Ovary (tissue), 9 donors: ENCODE data around the gene PEX7. TPM values are rescaled to one million over a fixed set of nuclear protein-coding genes. Genes with fewer than 3 reads are reported as not detected.

Experiments used
- DNase-seq, 5 donors: peaks; one replicate each; pipeline ENCODE4 v3.0.0-alpha.2; 2019 to 2020
- H3K27ac ChIP-seq, 2 donors: fragments of 200-600 bp; one replicate each; pipeline versions ENCODE4 v1.5.1 to v1.8.0; 2019 to 2022
- H3K27me3 ChIP-seq: fragments of 200-600 bp; one replicate; pipeline ENCODE4 v1.8.0; 2022
- H3K36me3 ChIP-seq: fragments of 200-600 bp; sonication (generic); one replicate; pipeline ENCODE4 v1.5.1; 2019
- H3K4me1 ChIP-seq: one replicate; pipeline ENCODE4 v1.8.1; 2013; ENCODE audit warnings: mild to moderate bottlenecking, moderate library complexity; ENCODE audit not compliant: insufficient read depth
- H3K4me3 ChIP-seq: fragments of 200-600 bp; sonication (generic); one replicate; pipeline ENCODE4 v1.5.1; 2017
- H3K9me3 ChIP-seq, 2 donors: fragments of 200-600 bp in 1 of 2; sonication (generic) in 1 of 2; one replicate each; pipeline versions ENCODE4 v1.5.1 to v1.8.1; 2013 to 2019; ENCODE audit warnings: mild to moderate bottlenecking in 1 of 2, moderate library complexity in 1 of 2
- EP300 ChIP-seq: sonication (generic); formaldehyde crosslinking; IDR thresholded peaks from one replicate; pipeline ENCODE4 v1.6.1; 2017; ENCODE audit warnings: antibody characterized with exemption
- POLR2A ChIP-seq: fragments of 450-650 bp; IDR thresholded peaks from one replicate; pipeline ENCODE4 v1.6.1; 2017; ENCODE audit warnings: antibody characterized with exemption, mild to moderate bottlenecking, moderate library complexity
- WGBS, 3 donors: extraction: QIAGEN DNeasy Blood & Tissue Kit in 1 of 3; methylation state at CpG; one replicate each; pipeline versions ENCODE4 v1.1.5 to v1.1.7; 2013 to 2017; 5-methylcytosine and 5-hydroxymethylcytosine counted together
- intact Hi-C, 4 donors: fragments of 100-400 bp; cut with DNase I; formaldehyde crosslinking; loops; one replicate each; pipeline versions ENCODE4 v1.11.0 to v1.15.1; 2022 to 2023
- polyA plus RNA-seq, 2 donors: library from polyadenylated mRNA; stranded (reverse); fragments of 200-250 nt in 1 of 2; fragments of 350-450 nt in 1 of 2; fragmentation: Illumina TruSeq in 1 of 2; extraction: RNeasy Lipid Tissue Mini Kit (QIAGEN cat#74804) in 1 of 2; gene quantifications; one replicate each; pipeline ENCODE4 v1.2.3, GENCODE V29; 2013 to 2014
- total RNA-seq, 7 donors: library from RNA; depleted of rRNA in 2 of 7; stranded (reverse); fragments of >200 nt in 2 of 7; fragmentation: NEBNext Ultra II Directional in 3 of 7; extraction: Animal tissue kit (Norgen Biotek cat#: 25700) in 3 of 7; gene quantifications; one replicate each; pipeline versions ENCODE4 v1.1.0 to v1.2.4, GENCODE V29; 2016 to 2023
- TF ChIP-seq, protein P1 (sequence below), 3 donors: fragments of 450-650 bp in 2 of 3; fragments of 200-600 bp in 1 of 3; IDR thresholded peaks; one replicate each; pipeline versions ENCODE4 v1.5.1 to v1.8.0; 2016 to 2022; ENCODE audit warnings: antibody characterized with exemption in 3 of 3, mild to moderate bottlenecking in 1 of 3
- donor health status: DM: no; HTN: no; CAD: no; lungs with moderate emphysema.
- donor health status: DM: no; HTN: no; CAD: no.
- donor health status: Bipolar disorder and iron deficiency.
- donor health status: DM: yes; HTN: yes; CAD: no.
- donor health status: DM: no; HTN: no; CAD: no.
- donor health status: DM: yes; HTN: yes; CAD: no.

Gene PEX7
- total and polyA plus RNA-seq, 9 donors, result 5.7 to 13.8 (median 7.2) TPM

DNA sequence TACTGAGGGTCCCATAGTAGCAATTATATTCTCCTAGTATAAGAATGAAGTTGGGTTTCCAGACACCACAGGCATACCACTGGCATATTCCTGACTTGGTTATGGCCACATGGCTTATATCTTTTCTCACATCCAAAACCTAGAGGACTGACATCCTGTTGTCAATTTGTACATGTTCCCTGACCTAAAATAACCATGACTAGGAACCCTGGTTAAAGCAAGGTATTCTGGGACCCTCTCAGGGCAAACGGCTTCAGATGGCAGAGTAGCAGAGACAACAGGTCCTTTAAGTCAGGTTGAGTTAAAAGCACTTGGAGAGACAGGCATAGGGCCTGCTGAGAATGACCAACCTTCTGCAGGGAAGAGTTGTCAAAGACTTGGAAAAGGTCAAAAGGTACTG lies 42.7 kb upstream of the PEX7 start:
- 74 to 86% (median 82%) methylated on average over 1 of the region's 1 CpG for WGBS, 3 donors
- intact Hi-C loops, result no loop called here
- peaks cover 23% of the 10 kb centered on the region for H3K4me1 ChIP-seq

DNA sequence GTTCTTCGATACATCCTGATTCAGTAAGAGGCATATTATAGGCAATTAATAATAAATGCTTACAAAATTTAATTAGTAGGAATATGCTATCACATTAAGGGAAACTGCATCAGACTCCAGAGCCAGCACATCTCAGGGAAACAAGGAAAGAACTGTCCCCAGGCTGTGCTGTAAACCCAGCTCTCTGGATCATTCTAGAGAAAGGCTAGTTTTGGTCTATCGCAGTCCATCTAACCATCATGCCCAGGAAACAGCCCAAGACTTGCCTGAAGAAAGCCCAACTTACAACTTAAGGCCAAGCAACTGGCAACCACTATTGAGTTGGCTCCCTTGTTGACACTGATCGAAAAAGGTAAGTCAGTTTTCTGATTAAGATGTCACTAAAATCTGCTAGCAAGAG lies 41.4 kb upstream of the PEX7 start:
- Histone ChIP-seq H3K4me3 (no peak overlapping the region), H3K9me3 (no peaks in the 10 kb centered on the region), H3K27me3 (no peaks in the 10 kb centered on the region), H3K4me1 (peaks cover 30% of the 10 kb centered on the region), H3K36me3 (no peaks in the 10 kb centered on the region), H3K27ac (no peak overlapping the region)
- TF ChIP-seq, protein P1, sequence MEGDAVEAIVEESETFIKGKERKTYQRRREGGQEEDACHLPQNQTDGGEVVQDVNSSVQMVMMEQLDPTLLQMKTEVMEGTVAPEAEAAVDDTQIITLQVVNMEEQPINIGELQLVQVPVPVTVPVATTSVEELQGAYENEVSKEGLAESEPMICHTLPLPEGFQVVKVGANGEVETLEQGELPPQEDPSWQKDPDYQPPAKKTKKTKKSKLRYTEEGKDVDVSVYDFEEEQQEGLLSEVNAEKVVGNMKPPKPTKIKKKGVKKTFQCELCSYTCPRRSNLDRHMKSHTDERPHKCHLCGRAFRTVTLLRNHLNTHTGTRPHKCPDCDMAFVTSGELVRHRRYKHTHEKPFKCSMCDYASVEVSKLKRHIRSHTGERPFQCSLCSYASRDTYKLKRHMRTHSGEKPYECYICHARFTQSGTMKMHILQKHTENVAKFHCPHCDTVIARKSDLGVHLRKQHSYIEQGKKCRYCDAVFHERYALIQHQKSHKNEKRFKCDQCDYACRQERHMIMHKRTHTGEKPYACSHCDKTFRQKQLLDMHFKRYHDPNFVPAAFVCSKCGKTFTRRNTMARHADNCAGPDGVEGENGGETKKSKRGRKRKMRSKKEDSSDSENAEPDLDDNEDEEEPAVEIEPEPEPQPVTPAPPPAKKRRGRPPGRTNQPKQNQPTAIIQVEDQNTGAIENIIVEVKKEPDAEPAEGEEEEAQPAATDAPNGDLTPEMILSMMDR (IDR thresholded peaks at IDR 0.05), result no peak
- TF ChIP-seq EP300 (no peak), POLR2A (no peak)
- WGBS, 3 donors, result 85 to 98% (median 95%) methylated on average over 3 of the region's 3 CpGs
- no peak for DNase-seq
- intact Hi-C loops, result no loop called here

More for the DNA sequence above, 42.7 kb upstream of the PEX7 start:
- no peak for DNase-seq
- H3K9me3 ChIP-seq, result no peaks in the 10 kb centered on the region
- TF ChIP-seq EP300 (no peak), POLR2A (no peak)
- TF ChIP-seq, protein P1 (IDR thresholded peaks at IDR 0.05), result no peak
- H3K27ac ChIP-seq, result no peak overlapping the region
- H3K4me3 ChIP-seq, result no peak overlapping the region
- no peaks in the 10 kb centered on the region for H3K36me3 ChIP-seq
- no peaks in the 10 kb centered on the region for H3K27me3 ChIP-seq

DNA sequence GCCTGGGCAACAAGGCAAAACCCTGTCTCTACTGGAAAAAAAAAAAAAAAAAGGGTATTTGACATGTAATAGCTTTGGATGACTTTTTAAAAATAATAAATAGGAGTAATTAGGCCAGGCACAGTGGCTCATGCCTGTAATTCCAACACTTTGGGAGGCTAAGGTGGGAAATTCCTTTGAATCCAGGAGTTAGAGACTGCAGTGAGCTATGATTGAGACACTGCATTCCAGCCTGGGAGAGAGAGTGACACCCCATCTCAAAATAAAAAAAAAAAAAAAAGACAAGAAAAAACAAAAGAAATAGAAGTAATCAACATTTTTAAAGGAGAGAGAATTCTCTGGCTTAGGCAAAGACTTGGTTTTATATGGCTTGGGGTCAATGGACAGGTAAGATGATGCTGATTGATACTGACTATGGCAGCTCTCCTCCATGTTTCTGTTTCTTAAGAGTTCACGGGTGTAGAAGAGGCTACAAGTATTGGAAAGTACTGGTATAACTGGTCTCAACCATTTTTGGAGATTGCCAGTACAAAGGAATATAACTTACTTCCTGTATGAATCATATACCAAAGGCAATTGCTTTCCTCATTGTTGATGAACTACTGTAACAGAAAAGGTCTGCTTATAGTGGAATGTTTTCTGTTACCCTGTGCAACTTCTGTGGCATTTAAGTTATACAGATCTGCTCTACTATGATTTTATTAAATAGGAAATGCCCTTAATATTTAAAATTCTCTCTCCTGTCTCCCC lies 40.2 kb upstream of the PEX7 start:
- 44 to 61% (median 48%) methylated on average over 1 of the region's 1 CpG for WGBS, 3 donors

DNA sequence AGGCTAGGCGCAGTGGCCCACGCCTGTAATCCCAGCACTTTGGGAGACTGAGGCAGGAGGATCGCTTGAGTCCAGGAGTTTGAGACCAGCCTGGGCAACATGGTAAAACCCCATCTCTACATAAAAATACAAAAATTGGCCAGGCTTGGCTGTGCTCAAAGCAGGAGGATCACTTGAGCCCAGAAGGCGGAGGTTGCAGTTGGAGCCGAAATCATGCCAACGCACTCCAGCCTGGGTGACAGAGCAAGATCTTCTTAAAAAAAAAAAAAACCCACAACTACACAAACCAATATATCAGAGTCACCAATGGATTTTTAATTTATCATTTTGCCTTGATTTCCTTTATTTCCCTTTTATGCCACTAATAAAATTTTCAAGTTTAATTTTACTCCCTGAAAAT lies 39.4 kb upstream of the PEX7 start:
- H3K4me1 ChIP-seq, result peaks cover 37% of the 10 kb centered on the region
- no peaks in the 10 kb centered on the region for H3K27me3 ChIP-seq
- no peaks in the 10 kb centered on the region for H3K36me3 ChIP-seq
- intact Hi-C loops, result no loop called here
- H3K27ac ChIP-seq, result no peak overlapping the region
- H3K4me3 ChIP-seq, result no peak overlapping the region
- no peak for TF ChIP-seq EP300
- TF ChIP-seq POLR2A, result no peak
- TF ChIP-seq, protein P1 (IDR thresholded peaks at IDR 0.05), result no peak
- WGBS, 3 donors, result 66 to 82% (median 79%) methylated on average over 6 of the region's 6 CpGs
- H3K9me3 ChIP-seq, result no peaks in the 10 kb centered on the region
- DNase-seq, result no peak

More for the DNA sequence above, 40.2 kb upstream of the PEX7 start:
- DNase-seq, result no peak
- Histone ChIP-seq H3K27me3 (no peaks in the 10 kb centered on the region), H3K9me3 (no peaks in the 10 kb centered on the region), H3K36me3 (no peaks in the 10 kb centered on the region), H3K4me3 (no peak overlapping the region), H3K4me1 (peaks cover 34% of the 10 kb centered on the region), H3K27ac (no peak overlapping the region)
- TF ChIP-seq EP300 (no peak), POLR2A (no peak)
- TF ChIP-seq, protein P1 (IDR thresholded peaks at IDR 0.05), result no peak
- intact Hi-C loops, result no loop called here
